B cell (primary cell): ENCODE results near the gene ZEB2.

Experiments
- EZH2 ChIP-seq: IDR thresholded peaks from 2 replicates; pipeline ENCODE4 v1.6.1; 2012; ENCODE audit warnings: borderline replicate concordance, low read depth, mild to moderate bottlenecking, moderate library complexity, low read length; ENCODE audit not compliant: insufficient read depth, poor library complexity, severe bottlenecking
- TF ChIP-seq, protein P1 (sequence below): fragments of 200-600 bp; IDR thresholded peaks from one replicate; pipeline ENCODE4 v1.8.0; 2022; ENCODE audit warnings: antibody characterized with exemption, mild to moderate bottlenecking

- TF ChIP-seq, protein P1, sequence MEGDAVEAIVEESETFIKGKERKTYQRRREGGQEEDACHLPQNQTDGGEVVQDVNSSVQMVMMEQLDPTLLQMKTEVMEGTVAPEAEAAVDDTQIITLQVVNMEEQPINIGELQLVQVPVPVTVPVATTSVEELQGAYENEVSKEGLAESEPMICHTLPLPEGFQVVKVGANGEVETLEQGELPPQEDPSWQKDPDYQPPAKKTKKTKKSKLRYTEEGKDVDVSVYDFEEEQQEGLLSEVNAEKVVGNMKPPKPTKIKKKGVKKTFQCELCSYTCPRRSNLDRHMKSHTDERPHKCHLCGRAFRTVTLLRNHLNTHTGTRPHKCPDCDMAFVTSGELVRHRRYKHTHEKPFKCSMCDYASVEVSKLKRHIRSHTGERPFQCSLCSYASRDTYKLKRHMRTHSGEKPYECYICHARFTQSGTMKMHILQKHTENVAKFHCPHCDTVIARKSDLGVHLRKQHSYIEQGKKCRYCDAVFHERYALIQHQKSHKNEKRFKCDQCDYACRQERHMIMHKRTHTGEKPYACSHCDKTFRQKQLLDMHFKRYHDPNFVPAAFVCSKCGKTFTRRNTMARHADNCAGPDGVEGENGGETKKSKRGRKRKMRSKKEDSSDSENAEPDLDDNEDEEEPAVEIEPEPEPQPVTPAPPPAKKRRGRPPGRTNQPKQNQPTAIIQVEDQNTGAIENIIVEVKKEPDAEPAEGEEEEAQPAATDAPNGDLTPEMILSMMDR = no peak
- TF ChIP-seq EZH2 = no peak
Observed at GRCh38 chr2:144528108-144528507, 8.2 kb upstream of the ZEB2 start.
